ENCODE data around the gene OR6C74.

GRCh38 chr12:55280991-55281390 is 36.6 kb downstream of the OR6C74 start:
- TF ChIP-seq CTCF (IDR thresholded peaks at IDR 0.05) (no peak), POLR2A (IDR thresholded peaks at IDR 0.05) (no peak)

Measured in heart left ventricle (tissue), 13 donors.